GM19023 (cell line): ENCODE data around the gene TPM2.
"Not testable (repeated sequence)": the region's sequence is repeated elsewhere in the genome, so short reads cannot be mapped to it uniquely, and the experiment has no call there.

Source experiments
- ATAC-seq: cut with Tn5 transposase; IDR thresholded peaks from one replicate; pipeline ENCODE4 v1.9.1; 2021; ENCODE audit warnings: mild to moderate bottlenecking, moderate library complexity; ENCODE audit not compliant: unreplicated experiment

The TPM2 gene

DNA sequence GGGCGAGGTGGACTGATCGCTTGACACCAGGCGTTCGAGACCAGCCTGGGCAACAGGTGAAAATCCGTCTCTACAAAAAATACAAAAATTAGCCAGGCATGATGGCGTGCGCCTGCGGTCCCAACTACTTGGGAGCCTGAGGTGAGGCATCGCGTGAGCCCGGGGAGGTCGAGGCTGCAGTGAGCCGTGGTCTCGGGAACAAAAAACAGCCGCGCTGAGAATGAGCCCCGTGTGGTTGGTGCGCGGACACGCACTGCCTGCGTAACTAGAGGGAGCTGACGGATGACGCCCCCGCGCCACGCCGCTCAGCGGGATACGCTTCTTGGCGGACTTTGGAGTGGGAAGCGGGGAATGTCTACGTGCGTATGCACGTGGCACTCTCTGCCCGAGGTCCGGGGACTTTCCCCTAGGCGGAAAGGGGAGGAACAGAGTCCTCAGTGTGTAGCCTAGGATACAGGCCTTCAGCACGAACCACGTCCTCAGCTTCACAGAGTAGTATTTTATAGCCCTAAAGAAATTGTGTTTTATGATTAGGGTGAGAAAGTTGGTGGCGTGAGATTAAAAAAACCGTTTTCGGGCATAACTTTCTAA lies 32.1 kb downstream of the TPM2 start, which contains the start of gene RMRP:
RMRP (minus strand) TSS at position 474 of the 591 bp plus-strand sequence.
- ATAC-seq = peak; percentile 85

DNA sequence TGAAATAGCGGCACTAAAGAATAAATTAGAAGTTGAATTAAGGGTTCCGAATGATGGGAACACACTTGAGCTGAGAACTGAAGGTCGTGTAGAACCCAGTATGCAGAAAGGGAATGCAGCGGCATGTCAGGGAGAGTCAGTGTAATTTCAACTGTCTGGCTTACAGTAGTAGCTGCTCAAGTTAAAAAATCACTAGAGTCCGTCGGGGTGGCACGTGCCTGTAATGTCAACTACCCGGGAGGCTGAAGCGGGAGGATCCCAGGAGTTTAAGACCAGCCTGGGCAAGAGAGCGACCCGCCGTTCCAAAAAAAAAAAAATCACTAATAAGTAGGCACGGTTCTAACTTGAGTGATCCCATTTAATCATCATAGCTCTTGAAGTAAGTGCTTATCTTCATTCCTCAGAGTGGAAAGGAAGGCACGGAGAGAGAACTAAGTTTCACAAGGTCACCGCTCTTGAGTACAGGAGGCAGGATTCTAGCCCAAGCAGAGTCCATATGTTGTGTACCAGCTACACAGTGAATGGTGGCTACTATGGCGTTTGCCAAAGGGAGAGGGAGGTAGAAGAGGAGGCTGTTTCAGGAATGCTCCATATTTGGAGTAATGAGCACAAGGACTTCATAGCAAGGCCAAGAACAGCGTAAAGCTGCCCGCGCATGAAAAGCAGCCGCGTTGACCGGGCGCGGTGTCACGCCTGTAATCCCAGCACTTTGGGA lies 32.7 kb downstream of the TPM2 start:
- ATAC-seq = peak; percentile 1

DNA sequence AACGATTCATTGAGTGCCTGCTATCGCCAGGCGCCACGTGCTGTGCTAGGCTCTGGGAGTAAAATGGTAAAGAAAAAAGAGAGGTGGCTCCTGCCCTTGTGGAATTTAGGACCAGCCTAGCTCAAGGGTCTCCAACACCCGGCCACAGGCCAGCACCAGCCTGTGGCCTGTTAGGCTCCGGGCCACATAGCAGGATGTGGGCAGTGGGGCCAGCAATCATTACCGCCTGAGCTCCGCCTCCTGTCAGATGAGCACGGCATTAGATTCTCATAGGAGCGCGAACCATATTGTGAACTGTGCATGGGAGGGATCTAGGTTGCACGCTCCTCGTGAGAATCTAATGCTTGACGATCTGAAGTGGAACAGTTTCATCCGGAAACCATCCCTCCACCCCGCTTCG lies 33.4 kb downstream of the TPM2 start:
- no peak for ATAC-seq

DNA sequence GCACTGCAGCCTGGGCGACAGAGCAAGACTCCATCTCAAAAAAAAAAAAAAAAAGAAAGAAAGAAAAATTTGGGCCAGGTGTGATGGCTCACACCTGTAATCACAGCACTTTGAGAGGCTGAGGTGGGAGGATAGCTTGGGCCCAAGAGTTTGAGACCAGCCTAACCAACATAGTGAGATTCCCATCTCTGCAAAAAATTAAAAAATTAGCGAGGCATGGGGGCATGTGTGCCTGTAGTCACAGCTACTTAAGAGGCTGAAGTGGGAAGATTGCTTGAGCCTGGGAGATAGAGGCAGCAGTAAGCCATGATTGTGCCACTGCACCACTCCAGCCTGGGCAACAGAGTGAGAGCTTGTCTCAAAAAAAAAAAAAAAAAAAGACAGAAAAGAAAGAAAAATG lies 36.1 kb downstream of the TPM2 start:
- ATAC-seq = no peak

DNA sequence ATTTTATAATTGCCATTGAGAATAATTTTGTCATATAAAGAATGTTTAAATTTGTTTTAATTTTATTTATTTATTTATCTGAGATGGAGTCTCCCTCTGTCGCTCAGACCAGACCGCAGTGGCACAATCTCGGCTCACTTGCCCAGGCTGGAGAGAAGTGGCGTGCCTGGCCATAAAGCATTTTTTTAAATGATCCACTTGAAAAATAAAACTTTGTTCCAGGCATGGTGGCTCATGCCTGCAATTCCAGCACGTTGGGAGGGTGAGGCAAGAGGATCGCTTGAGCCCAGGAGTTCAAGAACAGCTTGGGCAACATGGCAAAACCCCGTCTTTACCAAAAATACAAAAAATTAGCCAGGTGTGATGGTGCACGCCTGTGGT lies 36.9 kb downstream of the TPM2 start:
- ATAC-seq = no peak

DNA sequence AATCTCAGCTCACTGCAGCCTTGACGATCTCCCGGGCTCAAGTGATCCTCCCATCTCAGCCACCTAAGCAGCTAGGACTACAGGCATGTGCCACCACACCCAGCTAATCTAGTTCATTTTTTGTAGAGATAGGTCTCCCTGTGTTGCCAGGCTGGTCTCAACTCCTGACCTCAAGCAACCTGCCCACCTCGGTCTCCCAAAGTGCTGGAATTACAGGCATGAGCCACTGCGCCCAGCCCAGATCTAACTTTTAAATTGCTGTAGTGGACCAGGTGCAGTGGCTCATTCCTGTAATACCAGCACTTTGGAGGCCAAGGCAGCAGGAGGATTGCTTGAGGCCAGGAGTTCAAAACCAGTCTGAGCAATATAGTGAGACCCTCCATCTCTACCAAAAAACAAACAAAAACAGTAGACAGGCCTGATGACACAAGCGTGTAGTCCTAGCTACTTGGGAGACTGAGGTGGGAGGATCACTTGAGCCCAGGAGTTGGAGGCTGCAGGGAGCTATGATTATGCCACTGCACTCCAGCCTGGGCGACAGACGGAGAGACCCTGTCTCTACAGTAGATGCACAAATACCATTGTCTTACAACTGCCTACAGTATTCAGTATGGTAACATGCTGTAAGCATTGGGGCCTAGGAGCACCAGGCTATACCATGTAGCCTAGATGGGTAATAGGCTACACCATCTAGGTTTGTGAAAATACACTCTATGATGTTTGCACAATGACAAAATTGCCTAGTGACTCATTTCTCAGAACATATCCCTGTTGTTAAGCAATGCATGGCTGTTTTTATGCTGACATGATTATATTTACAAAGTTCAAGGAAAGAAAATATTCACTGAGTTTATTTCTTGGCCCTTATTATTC lies 37.5 kb downstream of the TPM2 start:
- no peak for ATAC-seq

DNA sequence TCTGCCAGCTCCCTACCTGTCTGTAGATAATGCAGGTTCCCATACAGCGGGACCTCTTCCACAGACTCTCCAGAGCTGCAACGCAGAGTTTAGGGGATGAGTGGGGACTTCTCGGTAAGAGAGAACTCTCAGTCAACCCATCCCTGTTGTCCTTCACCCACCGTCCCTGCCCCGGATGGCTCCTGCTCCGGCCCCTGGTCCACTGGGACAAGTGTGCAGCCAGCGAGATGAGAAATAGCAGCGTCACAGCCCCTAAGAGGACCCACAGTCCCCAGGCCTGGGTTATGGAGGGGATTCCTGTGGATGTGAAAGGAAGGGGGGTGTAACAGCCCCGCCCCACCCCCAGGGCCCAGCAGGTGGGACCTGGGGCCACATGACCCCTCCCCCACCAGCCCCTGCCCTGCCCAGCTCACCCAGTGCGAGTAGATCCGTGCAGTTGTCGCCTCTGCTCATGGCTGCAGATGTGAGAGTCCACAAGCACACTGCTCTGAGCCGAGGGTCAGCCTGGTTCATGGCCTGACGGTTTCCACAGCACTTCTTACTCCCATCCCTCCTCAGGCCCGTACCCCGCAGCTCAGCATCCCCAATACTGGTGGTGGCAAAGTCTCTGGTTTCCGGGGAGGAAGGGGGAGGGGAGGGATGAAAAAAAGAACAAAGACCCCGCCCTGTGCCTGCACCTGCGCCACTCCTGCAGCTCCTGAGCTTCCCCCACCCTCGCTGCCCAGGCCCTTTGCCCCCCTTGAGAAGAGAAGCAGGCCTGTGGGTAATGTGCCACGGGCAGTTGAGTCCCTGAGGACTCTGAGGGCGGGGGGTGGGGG lies 39.2 kb downstream of the TPM2 start, which contains the start of gene SIT1:
SIT1 (minus strand) TSS at position 591 of the 818 bp plus-strand sequence; CDS start at position 513, 78 bp downstream.
- no peak for ATAC-seq

DNA sequence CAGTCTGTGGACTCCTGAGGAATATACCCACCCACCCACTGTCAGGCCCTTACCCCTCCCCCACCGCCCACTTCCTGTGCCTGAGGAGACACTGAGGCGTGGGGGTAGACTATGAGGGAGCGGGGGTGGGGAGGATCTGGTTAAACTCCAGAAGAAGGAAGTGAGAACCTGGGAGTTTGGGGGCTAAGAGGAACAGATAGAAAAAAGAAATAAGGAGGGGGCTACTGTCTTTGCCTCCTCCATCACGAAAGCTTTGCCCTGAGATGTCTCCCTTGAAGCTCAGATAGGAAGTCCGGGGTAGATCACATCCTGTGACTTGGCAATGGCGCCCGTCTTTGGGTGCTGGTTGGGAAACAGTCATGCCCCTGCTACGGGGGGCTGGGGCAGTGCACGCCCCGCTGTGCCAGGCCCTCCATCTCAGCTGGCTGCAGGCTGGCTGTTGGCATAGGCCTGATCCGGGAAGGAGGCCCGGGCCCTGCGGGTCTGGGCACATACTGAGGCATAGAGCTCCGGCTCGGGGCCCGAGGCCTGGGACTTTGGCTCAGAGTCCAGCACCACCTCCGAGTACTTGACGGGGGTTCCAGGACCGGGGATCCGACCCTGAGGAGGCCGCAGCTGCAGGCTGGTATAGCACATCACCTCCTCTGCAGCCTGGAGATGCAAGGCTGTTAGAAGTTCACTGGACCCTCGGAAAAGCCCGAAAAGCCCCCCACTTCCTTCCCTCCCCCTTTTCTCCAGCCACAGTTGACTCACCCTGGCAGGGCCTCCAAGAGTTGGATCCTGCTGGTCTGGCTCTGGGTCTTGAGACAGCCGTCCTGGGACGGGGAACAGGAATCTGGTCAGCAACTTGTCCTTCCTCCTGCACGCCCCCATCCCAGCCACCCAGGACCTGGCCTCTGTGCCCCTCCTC lies 40.0 kb downstream of the TPM2 start:
- no peak for ATAC-seq

DNA sequence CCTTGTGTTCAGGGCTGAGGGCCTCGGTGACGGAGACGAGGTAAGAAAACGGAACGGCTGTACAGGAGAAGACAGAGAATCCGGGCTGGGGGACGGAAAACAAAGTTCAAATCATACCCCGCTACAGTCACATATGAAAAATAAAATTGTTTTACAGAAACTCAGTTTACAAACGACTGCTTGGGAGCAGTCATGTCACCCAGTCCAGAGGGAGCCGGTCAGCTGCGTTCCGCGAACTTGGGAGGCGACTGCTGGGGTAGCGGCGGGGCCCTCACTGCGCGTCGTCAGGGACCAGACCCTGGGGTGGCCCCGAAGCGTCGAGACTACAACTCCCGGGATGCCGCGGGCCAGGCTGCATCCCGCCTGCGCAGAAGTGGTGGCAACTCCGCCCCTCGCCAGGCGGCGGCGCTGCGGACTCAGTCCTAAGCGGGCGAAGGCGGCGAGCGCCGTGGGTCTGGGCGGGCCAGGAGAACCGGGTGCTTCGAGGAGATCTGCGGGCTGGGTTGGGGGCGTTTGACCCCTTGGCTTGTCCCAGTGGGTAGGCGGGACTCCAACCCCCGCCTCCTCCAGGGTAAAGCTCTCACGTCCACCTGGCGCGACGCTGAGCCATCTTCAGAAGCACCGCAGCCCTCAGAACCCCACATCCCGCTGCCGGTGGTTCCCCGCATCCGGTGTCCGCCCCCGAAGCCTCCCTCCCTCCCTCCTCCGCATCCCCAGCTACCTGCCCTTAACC lies 43.0 kb downstream of the TPM2 start:
- peak; percentile 77 for ATAC-seq

DNA sequence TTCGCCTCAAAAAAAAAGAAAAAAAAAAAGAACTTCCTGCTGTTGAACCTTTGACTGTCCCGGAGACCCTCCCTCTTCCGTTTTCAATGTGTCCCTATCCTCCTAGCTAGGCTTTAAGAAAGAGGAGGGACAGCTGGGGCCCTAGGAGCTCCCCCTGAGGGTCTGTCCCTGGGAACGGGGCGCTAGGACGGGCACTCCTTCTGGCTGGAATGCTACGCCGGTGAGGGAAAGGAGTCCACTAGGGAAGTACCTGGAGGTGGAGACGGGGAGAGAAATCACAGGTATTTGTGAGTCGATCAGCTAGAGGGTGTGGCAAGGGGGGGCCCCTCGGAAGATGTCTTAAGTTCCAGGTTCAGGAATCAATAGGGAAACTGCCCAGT lies 43.6 kb downstream of the TPM2 start:
- ATAC-seq = no peak

DNA sequence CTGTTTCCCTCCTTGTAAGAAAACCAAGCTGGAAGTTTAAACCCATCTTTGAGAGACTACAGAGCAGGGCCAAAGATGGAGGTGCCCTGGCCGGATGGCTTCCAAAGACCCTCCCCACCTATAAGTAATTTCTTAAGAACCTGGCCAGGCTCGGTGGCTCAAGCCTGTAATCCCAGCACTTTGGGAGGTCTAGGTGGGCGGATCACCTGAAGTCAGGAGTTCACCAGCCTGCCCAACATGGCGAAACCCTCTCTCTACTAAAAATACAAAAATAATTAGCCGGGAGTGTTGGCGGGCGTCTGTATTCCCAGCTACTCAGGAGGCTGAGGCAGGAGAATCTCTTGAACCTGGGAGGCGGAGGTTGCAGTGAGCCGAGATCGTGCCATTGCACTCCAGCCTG lies 44.0 kb downstream of the TPM2 start:
- not testable (repeated sequence) for ATAC-seq

DNA sequence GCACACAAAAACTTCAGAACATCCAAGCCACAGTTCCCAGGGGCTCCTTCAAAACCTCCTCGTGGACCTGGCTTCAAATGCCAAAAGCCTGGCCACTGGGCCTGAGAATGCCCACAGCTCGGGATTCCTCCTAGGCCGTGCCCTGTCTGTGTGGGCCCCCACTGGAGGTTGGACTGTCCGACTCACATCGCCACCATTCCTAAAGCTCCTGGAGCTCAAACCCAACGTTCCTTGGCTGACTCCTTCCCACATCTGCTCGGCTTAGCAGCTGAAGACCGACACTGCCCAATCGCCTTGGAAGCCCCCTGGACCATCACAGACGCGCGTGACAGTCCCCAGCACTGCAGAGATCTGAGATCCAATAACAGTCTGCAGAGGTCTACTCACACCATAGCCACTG lies 46.7 kb downstream of the TPM2 start:
- ATAC-seq = no peak

DNA sequence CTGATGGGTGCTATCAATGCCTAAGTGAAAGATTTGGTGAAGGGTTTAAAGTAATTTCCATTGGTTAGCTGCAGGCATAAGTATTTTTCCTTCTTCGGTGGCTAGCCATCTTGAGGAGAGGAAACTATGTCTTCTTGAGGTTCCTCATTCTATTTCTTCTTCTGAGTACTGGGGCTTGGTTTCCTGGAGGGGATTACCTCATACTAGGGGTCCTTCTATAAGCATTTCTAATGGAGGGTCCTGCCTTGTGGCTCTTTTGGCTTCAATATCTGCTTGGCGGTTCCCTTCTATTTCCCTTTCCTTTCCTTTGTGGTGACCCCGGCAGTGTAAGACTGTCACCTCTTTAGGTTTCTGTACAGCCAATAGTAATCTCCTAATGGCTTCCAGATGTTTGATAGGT lies 48.2 kb downstream of the TPM2 start:
- ATAC-seq = not testable (repeated sequence)

DNA sequence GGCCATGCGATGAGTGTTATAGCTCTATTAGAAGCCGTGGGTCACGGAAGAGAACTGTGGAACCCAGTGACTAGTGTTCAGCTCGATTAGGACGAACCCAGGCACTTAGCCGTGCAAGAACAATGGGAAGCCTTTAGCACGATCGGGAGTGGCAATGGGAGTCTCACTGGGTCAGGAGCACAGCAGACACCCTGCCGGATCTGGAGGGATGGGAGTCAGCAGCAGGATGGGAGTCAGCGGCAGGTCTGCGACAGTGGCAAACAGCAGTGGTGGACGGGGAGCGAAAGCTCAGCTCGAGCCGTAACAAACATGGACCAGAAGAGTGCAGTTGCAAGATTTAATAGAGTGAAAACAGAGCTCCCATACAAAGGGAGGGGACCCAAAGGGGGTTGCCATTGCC lies 49.3 kb downstream of the TPM2 start:
- not testable (repeated sequence) for ATAC-seq

DNA sequence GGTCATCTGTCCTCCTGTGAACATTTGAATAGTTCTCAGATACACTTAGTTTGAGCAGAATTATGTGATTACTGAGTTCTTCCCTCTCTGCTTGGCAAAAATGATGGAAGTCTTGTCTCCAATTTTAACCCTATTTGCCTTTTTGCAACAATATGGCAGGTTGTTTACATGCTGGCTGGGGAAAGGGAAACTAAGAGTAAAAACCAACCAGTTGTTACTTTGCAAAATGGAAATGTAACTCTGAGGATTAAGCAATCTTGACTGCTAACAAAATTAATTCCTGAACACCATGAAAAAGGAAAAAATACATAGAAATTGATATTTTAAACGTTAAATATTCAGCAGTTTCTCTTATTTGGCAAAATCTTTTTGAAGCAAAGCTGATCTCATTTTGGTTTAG lies 50.1 kb downstream of the TPM2 start:
- ATAC-seq = no peak

DNA sequence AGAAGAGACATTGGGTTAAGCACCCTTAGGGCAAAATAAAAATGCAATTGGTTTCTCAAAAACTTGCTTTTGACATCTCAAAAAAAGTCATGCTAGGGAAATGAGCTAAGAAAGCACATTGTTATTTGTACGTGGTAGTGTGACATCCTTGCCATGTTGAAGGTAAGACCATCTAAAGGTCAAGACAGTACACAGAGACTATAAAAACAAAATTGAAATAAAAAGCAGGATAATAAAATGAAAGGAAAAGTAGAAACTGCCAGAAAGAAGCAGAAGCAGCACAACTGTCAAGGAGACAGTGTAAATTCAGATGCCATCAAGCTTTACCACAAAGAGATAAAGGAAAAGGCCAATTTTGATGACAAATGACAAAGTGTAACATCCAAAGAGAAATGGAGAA lies 50.5 kb downstream of the TPM2 start:
- ATAC-seq = not testable (repeated sequence)

DNA sequence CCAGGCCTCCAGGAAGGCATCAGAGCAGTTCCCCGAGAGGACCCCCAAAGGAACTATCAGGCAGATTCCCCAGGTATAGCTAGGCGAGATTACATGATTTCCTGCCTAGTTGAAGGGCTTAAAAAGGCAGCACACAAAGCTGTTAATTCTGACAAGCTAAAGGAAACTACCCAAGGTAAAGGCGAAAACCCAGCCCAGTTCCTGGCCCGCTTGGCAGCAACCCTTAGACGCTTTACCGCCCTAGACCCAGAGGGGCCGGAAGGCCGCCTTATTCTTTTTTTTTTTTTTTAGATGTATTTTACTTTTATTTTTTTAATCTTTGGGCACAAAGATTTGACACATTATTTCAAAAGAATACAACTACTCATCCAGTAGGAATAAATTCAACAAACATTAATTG lies 51.0 kb downstream of the TPM2 start:
- ATAC-seq = not testable (repeated sequence)

DNA sequence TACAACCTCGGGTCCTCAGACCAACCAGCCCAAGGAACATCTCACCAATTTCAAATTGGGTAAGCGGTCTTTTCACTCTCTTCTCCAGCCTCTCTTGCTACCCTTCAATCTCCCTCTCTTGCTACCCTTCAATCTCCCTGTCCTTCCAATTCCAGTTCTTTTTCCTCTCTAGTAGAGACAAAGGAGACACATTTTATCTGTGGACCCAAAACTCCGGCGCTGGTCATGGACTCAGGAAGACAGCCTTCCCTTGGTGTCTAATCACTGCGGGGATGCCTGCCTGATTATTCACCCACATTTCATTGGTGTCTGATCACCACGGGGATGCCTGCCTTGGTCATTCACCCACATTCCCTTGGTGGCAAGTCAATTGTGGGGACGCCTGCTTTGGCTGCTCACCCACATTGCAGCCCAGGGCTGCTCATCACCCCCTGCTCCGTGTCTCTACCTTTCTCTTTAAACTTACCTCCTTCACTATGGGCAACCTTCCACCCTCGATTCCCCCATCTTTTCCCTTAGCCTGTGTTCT lies 52.2 kb downstream of the TPM2 start:
- ATAC-seq = not testable (repeated sequence)

DNA sequence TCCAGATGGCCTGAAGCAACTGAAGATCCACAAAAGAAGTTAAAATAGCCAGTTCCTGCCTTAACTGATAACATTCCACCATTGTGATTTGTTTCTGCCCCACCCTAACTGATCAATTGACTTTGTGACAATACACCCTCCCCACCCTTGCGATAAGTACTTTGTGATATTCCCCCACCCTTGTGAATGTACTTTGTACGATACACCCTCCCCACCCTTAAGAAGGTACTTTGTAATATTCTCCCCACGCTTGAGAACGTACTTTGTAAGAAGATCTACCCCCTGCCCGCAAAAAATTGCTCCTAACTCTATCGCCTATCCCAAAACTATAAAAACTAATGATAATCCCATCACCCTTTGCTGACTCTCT lies 52.9 kb downstream of the TPM2 start:
- ATAC-seq = not testable (repeated sequence)
